Ishikawa (cell line): ENCODE data around the gene SPRN.

Experiments used
- CEBPB ChIP-seq: IDR thresholded peaks from 2 replicates; pipeline ENCODE4 v1.6.1; 2012
- EGR1 ChIP-seq: IDR thresholded peaks from 2 replicates; pipeline ENCODE4 v1.6.1; 2012
- EP300 ChIP-seq: IDR thresholded peaks from 2 replicates; pipeline ENCODE4 v1.6.1; 2012; ENCODE audit warnings: borderline replicate concordance
- NFIC ChIP-seq: IDR thresholded peaks from 2 replicates; pipeline ENCODE4 v1.6.1; 2012
- RAD21 ChIP-seq: IDR thresholded peaks from 2 replicates; pipeline ENCODE4 v1.6.1; 2012; ENCODE audit warnings: low read depth
- TAF1 ChIP-seq: IDR thresholded peaks from 2 replicates; pipeline ENCODE4 v1.6.1; 2012; ENCODE audit warnings: low read depth, mild to moderate bottlenecking
- TF ChIP-seq, protein P1 (sequence below): IDR thresholded peaks from 2 replicates; pipeline ENCODE4 v1.6.1; 2012; ENCODE audit warnings: low read depth, mild to moderate bottlenecking

DNA sequence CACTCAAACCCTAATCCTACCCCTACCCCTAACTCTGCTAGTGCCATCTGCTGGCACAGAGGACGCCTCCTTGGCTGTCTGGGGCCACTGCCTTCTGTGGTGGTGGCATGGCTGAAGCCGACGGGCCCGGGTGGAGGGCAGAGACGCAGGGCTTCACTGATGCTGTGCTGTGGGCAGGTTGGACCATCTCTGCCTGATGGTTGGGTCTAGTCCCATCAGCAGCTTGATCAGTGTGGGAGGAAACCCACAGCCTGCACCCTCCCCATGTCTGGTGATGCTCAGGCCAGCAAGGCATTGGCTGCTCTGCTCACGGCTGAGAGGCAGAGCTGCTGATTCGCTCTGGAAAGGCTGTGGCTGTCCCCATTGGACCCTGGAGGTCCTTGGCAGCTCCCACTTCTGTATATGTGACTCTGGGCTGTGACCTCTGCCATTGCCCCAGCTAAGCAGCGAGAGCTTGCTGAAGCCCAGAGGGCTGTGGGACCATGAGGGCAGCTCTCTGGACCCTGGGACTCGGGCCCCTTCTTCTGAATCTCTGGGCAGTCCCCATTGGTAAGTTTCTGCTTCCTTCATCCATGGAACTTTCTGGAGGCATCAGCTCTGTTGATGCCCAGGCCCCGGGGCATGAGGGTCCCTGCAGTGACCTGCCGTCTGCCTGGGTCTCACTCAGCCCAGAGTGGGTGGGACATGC lies 29.2 kb upstream of the SPRN start, which contains the start of gene SCART1:
- no peak for TF ChIP-seq EP300
- TF ChIP-seq NFIC = no peak
- no peak for TF ChIP-seq CEBPB
- TF ChIP-seq EGR1 = no peak
- TF ChIP-seq, protein P1, sequence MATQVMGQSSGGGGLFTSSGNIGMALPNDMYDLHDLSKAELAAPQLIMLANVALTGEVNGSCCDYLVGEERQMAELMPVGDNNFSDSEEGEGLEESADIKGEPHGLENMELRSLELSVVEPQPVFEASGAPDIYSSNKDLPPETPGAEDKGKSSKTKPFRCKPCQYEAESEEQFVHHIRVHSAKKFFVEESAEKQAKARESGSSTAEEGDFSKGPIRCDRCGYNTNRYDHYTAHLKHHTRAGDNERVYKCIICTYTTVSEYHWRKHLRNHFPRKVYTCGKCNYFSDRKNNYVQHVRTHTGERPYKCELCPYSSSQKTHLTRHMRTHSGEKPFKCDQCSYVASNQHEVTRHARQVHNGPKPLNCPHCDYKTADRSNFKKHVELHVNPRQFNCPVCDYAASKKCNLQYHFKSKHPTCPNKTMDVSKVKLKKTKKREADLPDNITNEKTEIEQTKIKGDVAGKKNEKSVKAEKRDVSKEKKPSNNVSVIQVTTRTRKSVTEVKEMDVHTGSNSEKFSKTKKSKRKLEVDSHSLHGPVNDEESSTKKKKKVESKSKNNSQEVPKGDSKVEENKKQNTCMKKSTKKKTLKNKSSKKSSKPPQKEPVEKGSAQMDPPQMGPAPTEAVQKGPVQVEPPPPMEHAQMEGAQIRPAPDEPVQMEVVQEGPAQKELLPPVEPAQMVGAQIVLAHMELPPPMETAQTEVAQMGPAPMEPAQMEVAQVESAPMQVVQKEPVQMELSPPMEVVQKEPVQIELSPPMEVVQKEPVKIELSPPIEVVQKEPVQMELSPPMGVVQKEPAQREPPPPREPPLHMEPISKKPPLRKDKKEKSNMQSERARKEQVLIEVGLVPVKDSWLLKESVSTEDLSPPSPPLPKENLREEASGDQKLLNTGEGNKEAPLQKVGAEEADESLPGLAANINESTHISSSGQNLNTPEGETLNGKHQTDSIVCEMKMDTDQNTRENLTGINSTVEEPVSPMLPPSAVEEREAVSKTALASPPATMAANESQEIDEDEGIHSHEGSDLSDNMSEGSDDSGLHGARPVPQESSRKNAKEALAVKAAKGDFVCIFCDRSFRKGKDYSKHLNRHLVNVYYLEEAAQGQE = no peak
- TF ChIP-seq RAD21 = no peak
- TF ChIP-seq TAF1 = no peak
